ENCODE data around the gene SPRED1. TPM values are rescaled to one million over a fixed set of nuclear protein-coding genes. Genes with fewer than 3 reads are reported as not detected.
A peak's percentile ranks its signal among the peaks of the same experiment; 100 is the strongest.

Gene SPRED1
- total and polyA plus RNA-seq, 2 of the 4 experiments (the other 2 are of a cell fraction) = 6.6 to 17.9 TPM

- Histone ChIP-seq H3K56ac (ENCODE audit: extremely low read depth, insufficient read depth, low read length) (no peak overlapping the region), H4K20me1 (ENCODE audit: insufficient read depth, low read length) (no peaks in the 10 kb centered on the region), H3K23ac (ENCODE audit: low read depth, low read length) (peak overlapping the region; percentile 80), H2BK20ac (ENCODE audit: low read depth, low read length) (peak overlapping the region; percentile 64), H4K5ac (ENCODE audit: low read depth, low read length) (no peak overlapping the region; the same call in 1 of the 2 replicates), H3K79me1 (ENCODE audit: low read depth in 1 of 2, low read length in 2 of 2) (no peaks in the 10 kb centered on the region), H4K91ac (ENCODE audit: insufficient read depth, low read depth, low read length) (peak overlapping the region; percentile 58; the same call in 1 of the 2 replicates), H3K18ac (ENCODE audit: low read depth, low read length) (peak overlapping the region; percentile 37), H3K9me1 (ENCODE audit: insufficient read depth, low read length) (peaks cover 10% of the 10 kb centered on the region), H4K8ac (ENCODE audit: low read depth in 2 of 2, low read length in 2 of 2) (peak overlapping the region; percentile 0 to 61; a peak in 2 of 4 replicates), H3K27ac (ENCODE audit: insufficient read depth, low read length) (peak overlapping the region; percentile 56; the same call in 1 of the 2 replicates), H2BK120ac (ENCODE audit: low read depth, low read length) (peak overlapping the region; percentile 85), H2AK5ac (ENCODE audit: low read depth, low read length) (no peak overlapping the region), H2AK9ac (replicated peaks; ENCODE audit: low read depth, low read length, poor library complexity) (no peak overlapping the region), H2AFZ (replicated peaks; ENCODE audit: low read length, poor library complexity) (no peak overlapping the region), H2BK5ac (ENCODE audit: low read depth, low read length, poor library complexity, severe bottlenecking) (peak overlapping the region; percentile 9), H2BK15ac (ENCODE audit: low read depth, low read length) (0 out of 3 replicates have a peak overlapping the region, but pooled peaks have one; percentile 16), H3K9ac (ENCODE audit: low read depth, low read length) (no peak overlapping the region), H3K27me3 (ENCODE audit: control insufficient read depth, insufficient read depth, low read length) (no peaks in the 10 kb centered on the region), H3K14ac (replicated peaks; ENCODE audit: low read depth, low read length) (peak overlapping the region; percentile 86), H3K4me2 (ENCODE audit: low read depth, low read length) (peak overlapping the region; percentile 23), H3K9me3 (ENCODE audit: control insufficient read depth, insufficient read depth, low read length) (no peaks in the 10 kb centered on the region), H3K4ac (ENCODE audit: low read depth, low read length) (peak overlapping the region; percentile 74), H3K36me3 (ENCODE audit: control insufficient read depth, insufficient read depth, low read length) (no peaks in the 10 kb centered on the region), H3K4me3 (ENCODE audit: insufficient read depth, low read depth, low read length) (no peak overlapping the region), H3K4me1 (ENCODE audit: control insufficient read depth, insufficient read depth, low read length) (peaks cover 9% of the 10 kb centered on the region)
- no peak for TF ChIP-seq NFE2L2 (IDR thresholded peaks at IDR 0.05; ENCODE audit: low read depth, low read length)
- no peak for TF ChIP-seq MAZ (IDR thresholded peaks at IDR 0.05; ENCODE audit: borderline replicate concordance, low read depth, low read length)
- TF ChIP-seq FOS (IDR thresholded peaks at IDR 0.05; ENCODE audit: low read depth, low read length) = no peak
- TF ChIP-seq RFX5 (IDR thresholded peaks at IDR 0.05; ENCODE audit: low read depth, low read length) = no peak
- no peak for TF ChIP-seq CHD1 (IDR thresholded peaks at IDR 0.05; ENCODE audit: low read depth, low read length)
- no peak for TF ChIP-seq CEBPB (IDR thresholded peaks at IDR 0.05; ENCODE audit: low read depth, low read length)
- no peak for TF ChIP-seq SMC3 (IDR thresholded peaks at IDR 0.05; ENCODE audit: low read depth, low read length)
- TF ChIP-seq MXI1 (IDR thresholded peaks at IDR 0.05; ENCODE audit: borderline replicate concordance, low read depth, low read length) = no peak
- no peak for TF ChIP-seq MAFK (IDR thresholded peaks at IDR 0.05; ENCODE audit: low read depth, low read length)
- no peak for TF ChIP-seq CTCF (conservative IDR thresholded peaks at IDR 0.05; ENCODE audit: low read depth, low read length)
- TF ChIP-seq POLR2A (IDR thresholded peaks at IDR 0.05; ENCODE audit: low read depth, low read length) = no peak
- no peak for TF ChIP-seq RAD21 (IDR thresholded peaks at IDR 0.05; ENCODE audit: low read length)
- TF ChIP-seq USF2 (IDR thresholded peaks at IDR 0.05; ENCODE audit: low read depth, low read length) = no peak
- TF ChIP-seq RCOR1 (IDR thresholded peaks at IDR 0.05; ENCODE audit: insufficient replicate concordance, low read length) = no peak
- TF ChIP-seq BHLHE40 (IDR thresholded peaks at IDR 0.05; ENCODE audit: low read depth, low read length) = no peak
- TF ChIP-seq, protein P1, sequence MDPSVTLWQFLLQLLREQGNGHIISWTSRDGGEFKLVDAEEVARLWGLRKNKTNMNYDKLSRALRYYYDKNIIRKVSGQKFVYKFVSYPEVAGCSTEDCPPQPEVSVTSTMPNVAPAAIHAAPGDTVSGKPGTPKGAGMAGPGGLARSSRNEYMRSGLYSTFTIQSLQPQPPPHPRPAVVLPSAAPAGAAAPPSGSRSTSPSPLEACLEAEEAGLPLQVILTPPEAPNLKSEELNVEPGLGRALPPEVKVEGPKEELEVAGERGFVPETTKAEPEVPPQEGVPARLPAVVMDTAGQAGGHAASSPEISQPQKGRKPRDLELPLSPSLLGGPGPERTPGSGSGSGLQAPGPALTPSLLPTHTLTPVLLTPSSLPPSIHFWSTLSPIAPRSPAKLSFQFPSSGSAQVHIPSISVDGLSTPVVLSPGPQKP (IDR thresholded peaks at IDR 0.05; ENCODE audit: borderline replicate concordance, low read depth, low read length) = no peak
- ChIA-PET POLR2A (ENCODE audit: unreplicated experiment) (no interaction called here), CTCF (no interaction called here)
- DNase-seq (peak; percentile 22), ATAC-seq (ENCODE audit: low read depth) (peak; percentile 52)
- dilution Hi-C loops (cut with HindIII; ENCODE audit: low sequenced_read_pairs, unreplicated experiment) (no loop called here), in situ Hi-C loops (cut with MboI; ENCODE audit: low sequenced_read_pairs) (no loop called here), intact Hi-C loops (cut with micrococcal nuclease) (no loop called here)
- BruUV-seq (replicated peaks) = no TSS peak
- WGBS, 2 experiments (ENCODE audit: extremely low coverage in 2 of 2, insufficient read length in 1 of 2) = no CpG with 5 or more reads among the region's 1 CpG
Measured at GRCh38 chr15:38377636-38378035, 125.0 kb downstream of the SPRED1 start.
